Activated CD8-positive, alpha-beta T cell treated with anti-CD3 and anti-CD28 coated beads for 36 hours (primary cell): Measurements from ENCODE around the gene TSC22D1. TPM values are rescaled to one million over a fixed set of nuclear protein-coding genes. Genes with fewer than 3 reads are reported as not detected.

ENCODE experiments used
- ATAC-seq: fragments of 200-7000 bp; cut with Tn5 transposase; one replicate; pipeline ENCODE4 v1.10.0; 2021; ENCODE audit warnings: mild to moderate bottlenecking, moderate library complexity
- CTCF ChIA-PET: fragments of 350-600 bp; sonication (Branson Sonifier 250); formaldehyde crosslinking; loops from one replicate; lab custom pipeline; 2021; ENCODE audit warnings: antibody characterized with exemption; lab: Charles Lee
- POLR2A ChIA-PET: fragments of 350-600 bp; sonication (Branson Sonifier 250); formaldehyde crosslinking; loops from one replicate; lab custom pipeline; 2021; ENCODE audit warnings: antibody characterized with exemption; lab: Charles Lee
- DNase-seq: peaks from one replicate; pipeline ENCODE4 v3.0.0-alpha.2; 2020
- H3K27ac Mint-ChIP-seq: one replicate; pipeline ENCODE4 v1.8.0; 2021; ENCODE audit warnings: mild to moderate bottlenecking, mixed read lengths
- H3K27me3 Mint-ChIP-seq: one replicate; pipeline ENCODE4 v1.8.0; 2021; ENCODE audit warnings: mixed read lengths
- H3K36me3 Mint-ChIP-seq: one replicate; pipeline ENCODE4 v1.8.0; 2021; ENCODE audit warnings: low read depth, mixed read lengths
- H3K4me1 Mint-ChIP-seq: one replicate; pipeline ENCODE4 v1.8.0; 2021; ENCODE audit warnings: low read depth, mixed read lengths
- H3K4me3 Mint-ChIP-seq: one replicate; pipeline ENCODE4 v1.8.0; 2021; ENCODE audit warnings: mild to moderate bottlenecking, moderate library complexity, mixed read lengths
- H3K9me3 Mint-ChIP-seq: one replicate; pipeline ENCODE4 v1.8.0; 2021; ENCODE audit warnings: mixed read lengths
- CTCF ChIP-seq: fragments of 200-600 bp; IDR thresholded peaks from one replicate; pipeline ENCODE4 v1.8.0; 2022; ENCODE audit warnings: antibody characterized with exemption, mild to moderate bottlenecking
- intact Hi-C: fragments of 100-400 bp; cut with micrococcal nuclease; formaldehyde crosslinking; loops from one replicate; pipeline ENCODE4 v1.10.0; 2022
- total RNA-seq, 2 experiments: library from RNA; stranded (reverse); gene quantifications; one replicate each; pipeline ENCODE4 v1.2.3, GENCODE V29; 2021

TSC22D1 gene
- 1 to 10 TPM; 7.6 to 9.6 TPM for total RNA-seq

GRCh38 chr13:44575741-44576350, at the start of gene TSC22D1:
TSS of gene TSC22D1 (minus strand) at chr13:44576330. CDS start at chr13:44576074, 256 bp downstream.
- ChIA-PET POLR2A (interaction anchor here (1.4 kb wide), 1 partner anchor 19 kb away, joined by 3 read pairs; no protein-coding TSS in a partner anchor), CTCF (interaction anchor here (1.5 to 4.4 kb wide), 3 partner anchors 11 to 343 kb away, joined by 3 to 22 read pairs (median 13); no protein-coding TSS in a partner anchor)
- ATAC-seq, result peak; percentile 10
- Mint-ChIP-seq H3K36me3 (peaks cover 5% of the 10 kb centered on the region), H3K9me3 (no peaks in the 10 kb centered on the region), H3K27ac (peak within 1 kb of the TSS; percentile 92), H3K4me1 (peaks cover 45% of the 10 kb centered on the region), H3K4me3 (peak within 1 kb of the TSS; percentile 91), H3K27me3 (no peaks in the 10 kb centered on the region)
- peak; percentile 81 for DNase-seq
- intact Hi-C loops, result loop anchor here (5.0 kb wide), 1 partner anchor 94 kb away; no protein-coding TSS in a partner anchor
- no peak for TF ChIP-seq CTCF

DNA sequence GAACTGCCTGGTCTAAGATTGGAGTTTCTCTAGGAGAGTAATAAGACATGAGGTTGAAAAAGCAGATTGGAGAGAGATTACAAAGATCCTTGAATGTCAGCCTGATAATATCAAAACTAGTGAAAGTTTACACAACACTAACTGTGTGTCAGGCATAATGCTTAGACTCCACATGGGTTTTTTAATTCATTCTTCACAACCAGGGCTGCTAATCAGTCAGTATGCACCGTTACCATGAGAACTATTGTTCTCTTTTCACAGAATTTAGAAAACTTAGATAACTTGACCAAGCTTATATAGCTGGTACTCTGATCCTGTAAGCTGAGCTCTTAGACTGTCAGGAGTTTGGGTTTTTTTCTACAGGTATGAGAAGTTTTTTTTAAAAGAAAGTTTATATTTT, 46.6 kb upstream of the TSC22D1 start:
- H3K27ac Mint-ChIP-seq, result no peak overlapping the region
- H3K4me1 Mint-ChIP-seq, result no peaks in the 10 kb centered on the region
- DNase-seq (no peak), ATAC-seq (no peak)
- H3K27me3 Mint-ChIP-seq, result peaks cover 19% of the 10 kb centered on the region
- ChIA-PET CTCF (no interaction called here), POLR2A (no interaction called here)
- no peak overlapping the region for H3K4me3 Mint-ChIP-seq
- H3K9me3 Mint-ChIP-seq, result no peaks in the 10 kb centered on the region
- H3K36me3 Mint-ChIP-seq, result no peaks in the 10 kb centered on the region
- no peak for TF ChIP-seq CTCF
- intact Hi-C loops, result no loop called here

GRCh38 chr13:44622261-44622660, 46.1 kb upstream of the TSC22D1 start:
- POLR2A ChIA-PET, result no interaction called here
- H3K9me3 Mint-ChIP-seq, result no peaks in the 10 kb centered on the region
- no peak overlapping the region for H3K4me3 Mint-ChIP-seq
- H3K4me1 Mint-ChIP-seq, result no peaks in the 10 kb centered on the region
- DNase-seq, result no peak
- ATAC-seq, result no peak
- CTCF ChIA-PET, result no interaction called here
- no peaks in the 10 kb centered on the region for H3K36me3 Mint-ChIP-seq
- intact Hi-C loops, result no loop called here
- no peak overlapping the region for H3K27ac Mint-ChIP-seq
- peaks cover 18% of the 10 kb centered on the region for H3K27me3 Mint-ChIP-seq
- no peak for TF ChIP-seq CTCF

- TF ChIP-seq CTCF, result no peak
- intact Hi-C loops, result no loop called here
- DNase-seq (no peak), ATAC-seq (no peak)
- Mint-ChIP-seq H3K36me3 (no peaks in the 10 kb centered on the region), H3K9me3 (no peaks in the 10 kb centered on the region), H3K27ac (no peak overlapping the region), H3K4me3 (no peak overlapping the region), H3K4me1 (no peaks in the 10 kb centered on the region), H3K27me3 (peaks cover 6% of the 10 kb centered on the region)
- POLR2A ChIA-PET, result no interaction called here
- CTCF ChIA-PET, result no interaction called here
Measured at GRCh38 chr13:44620057-44620456, 43.9 kb upstream of the TSC22D1 start.

GRCh38 chr13:44619651-44620050, 43.5 kb upstream of the TSC22D1 start:
- Mint-ChIP-seq H3K27me3 (peaks cover 6% of the 10 kb centered on the region), H3K36me3 (no peaks in the 10 kb centered on the region), H3K4me1 (no peaks in the 10 kb centered on the region), H3K4me3 (no peak overlapping the region), H3K27ac (no peak overlapping the region), H3K9me3 (no peaks in the 10 kb centered on the region)
- ChIA-PET CTCF (interaction anchor here (0.7 kb wide), 1 partner anchor 136 kb away, joined by 3 read pairs; no protein-coding TSS in a partner anchor), POLR2A (no interaction called here)
- intact Hi-C loops, result no loop called here
- no peak for TF ChIP-seq CTCF
- DNase-seq (no peak), ATAC-seq (no peak)
